ENCODE results near the gene HBEGF.

Gene HBEGF

DNA sequence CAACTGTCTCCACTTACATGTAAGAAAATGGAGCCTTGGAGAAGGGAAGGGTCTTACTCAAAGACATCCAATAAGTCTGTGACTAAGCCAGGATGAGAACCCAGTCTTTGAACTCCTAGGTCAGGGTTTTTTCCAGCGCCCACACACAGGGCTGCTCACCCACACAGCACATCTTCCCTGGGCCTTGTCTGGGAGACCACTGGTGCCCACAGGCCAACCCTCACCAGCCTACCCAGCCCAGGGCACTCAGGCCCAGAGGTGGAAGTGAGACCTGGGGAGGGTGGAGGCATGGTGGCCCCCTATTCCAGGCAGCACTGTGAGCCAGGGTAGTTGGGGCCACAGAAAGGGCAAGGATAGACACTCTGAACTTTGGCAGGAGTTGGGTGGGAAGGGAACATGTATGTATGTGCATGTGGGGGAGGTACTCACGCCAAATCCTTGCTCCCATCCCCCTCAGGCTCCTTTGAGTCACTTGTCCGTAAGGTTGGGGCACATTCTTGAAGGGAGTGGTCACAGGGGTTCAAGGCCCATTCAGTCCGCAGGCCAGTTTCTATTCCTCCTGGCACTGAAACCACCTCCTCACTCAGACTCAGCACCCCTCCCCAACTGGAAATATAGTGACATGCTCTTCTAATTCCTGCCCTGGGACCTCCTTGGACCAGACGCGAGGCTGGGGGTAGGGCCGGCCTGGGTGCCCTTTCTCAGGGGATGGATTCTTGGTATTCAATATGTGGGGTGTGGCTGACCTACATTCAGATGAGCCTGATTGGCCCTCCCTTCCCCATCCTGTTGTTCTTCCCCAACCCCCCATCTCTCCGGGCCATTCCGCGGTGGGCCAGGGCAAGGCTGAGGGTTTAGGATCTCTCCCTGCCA lies 10.7 kb upstream of the HBEGF start:
- peak overlapping the region in 1 of 2 experiments; percentile 29 for H3K4ac ChIP-seq (ENCODE audit: low read depth in 1 of 2, low read length in 2 of 2)
- WGBS = 42% methylated on average over 6 of the region's 10 CpGs
- no peaks in the 10 kb centered on the region for H3K79me1 ChIP-seq (replicated peaks; ENCODE audit: low read length, poor library complexity, severe bottlenecking)

DNA sequence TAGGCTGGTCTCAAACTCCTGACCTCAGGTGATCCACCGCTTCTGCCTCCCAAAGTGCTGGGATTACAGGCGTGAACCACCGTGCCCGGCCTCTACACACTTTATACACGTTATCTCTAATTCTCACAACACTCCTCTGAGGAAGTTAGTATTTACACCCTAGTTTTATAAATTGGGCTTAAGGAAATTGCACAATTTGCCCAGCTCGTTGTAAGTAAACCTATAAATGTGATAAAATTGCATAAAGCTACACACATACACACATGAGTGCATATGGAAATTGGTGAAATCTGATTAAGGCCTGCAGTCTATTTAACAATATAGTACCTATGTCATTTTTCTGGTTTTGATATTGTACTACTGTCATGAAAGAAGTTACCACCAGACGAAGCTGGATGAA lies 9.1 kb upstream of the HBEGF start:
- Histone ChIP-seq H3K4me2 (ENCODE audit: low read length, poor library complexity, severe bottlenecking) (no peak overlapping the region), H3K4me1 (ENCODE audit: control insufficient read depth, insufficient read depth, low read depth, low read length) (peaks cover 3% of the 10 kb centered on the region), H2AK5ac (ENCODE audit: low read length, severe bottlenecking) (no peak overlapping the region), H2BK120ac (ENCODE audit: low read depth, low read length) (no peak overlapping the region), H3K4me3 (ENCODE audit: insufficient read depth in 1 of 2, low read depth in 1 of 2, low read length in 2 of 2) (no peak overlapping the region), H3K14ac (ENCODE audit: low read length in 2 of 2) (no peak overlapping the region), H3K36me3 (ENCODE audit: control insufficient read depth in 1 of 2, insufficient read depth in 2 of 2, low read depth in 1 of 2, low read length in 2 of 2) (no peaks in the 10 kb centered on the region), H3K18ac (ENCODE audit: low read depth in 1 of 2, low read length in 2 of 2) (no peak overlapping the region), H3K79me1 (replicated peaks; ENCODE audit: low read length, poor library complexity, severe bottlenecking) (no peaks in the 10 kb centered on the region), H3K23ac (ENCODE audit: low read length in 2 of 2) (no peak overlapping the region), H3K27me3 (ENCODE audit: control insufficient read depth in 1 of 2, insufficient read depth in 1 of 2, low read length in 2 of 2) (peaks cover 0 to 3% of the 10 kb centered on the region in 2 experiments), H2BK12ac (ENCODE audit: low read length in 2 of 2) (no peak overlapping the region), H3K4ac (ENCODE audit: low read depth in 1 of 2, low read length in 2 of 2) (no peak overlapping the region), H4K8ac (ENCODE audit: low read length) (no peak overlapping the region), H3K27ac (ENCODE audit: low read length, poor library complexity, severe bottlenecking) (no peak overlapping the region), H4K91ac (ENCODE audit: low read length) (no peak overlapping the region), H3K9me3 (ENCODE audit: control insufficient read depth, low read length) (no peaks in the 10 kb centered on the region), H3K9ac (ENCODE audit: low read length) (no peak overlapping the region), H2AFZ (ENCODE audit: low read depth, low read length) (no peak overlapping the region), H2BK15ac (ENCODE audit: low read depth, poor library complexity, severe bottlenecking) (no peak overlapping the region), H2BK5ac (ENCODE audit: low read depth, low read length, poor library complexity, severe bottlenecking) (no peak overlapping the region)
- WGBS = no CpG with 5 or more reads among the region's 7 CpGs
- DNase-seq = no peak

More for the DNA sequence above, 10.7 kb upstream of the HBEGF start:
- no peak overlapping the region for H3K14ac ChIP-seq (ENCODE audit: low read length in 2 of 2)
- H2AK5ac ChIP-seq (ENCODE audit: low read length, severe bottlenecking) = peak overlapping the region; percentile 69
- H3K27me3 ChIP-seq (ENCODE audit: control insufficient read depth in 1 of 2, insufficient read depth in 1 of 2, low read length in 2 of 2) = peaks cover 0 to 3% of the 10 kb centered on the region in 2 experiments
- no peak overlapping the region for H3K23ac ChIP-seq (ENCODE audit: low read length in 2 of 2)
- H3K4me3 ChIP-seq (ENCODE audit: insufficient read depth in 1 of 2, low read depth in 1 of 2, low read length in 2 of 2) = peak overlapping the region in 1 of 2 experiments; percentile 71
- no peak overlapping the region for H2BK15ac ChIP-seq (ENCODE audit: low read depth, poor library complexity, severe bottlenecking)
- no peak overlapping the region for H4K91ac ChIP-seq (ENCODE audit: low read length)
- no peak for DNase-seq
- peak overlapping the region in 1 of 2 experiments; percentile 43 for H2BK12ac ChIP-seq (ENCODE audit: low read length in 2 of 2)
- no peak overlapping the region for H2BK5ac ChIP-seq (ENCODE audit: low read depth, low read length, poor library complexity, severe bottlenecking)
- no peaks in the 10 kb centered on the region for H3K9me3 ChIP-seq (ENCODE audit: control insufficient read depth, low read length)
- no peaks in the 10 kb centered on the region for H3K36me3 ChIP-seq (ENCODE audit: control insufficient read depth in 1 of 2, insufficient read depth in 2 of 2, low read depth in 1 of 2, low read length in 2 of 2)
- H3K4me1 ChIP-seq (ENCODE audit: control insufficient read depth, insufficient read depth, low read depth, low read length) = peaks cover 3% of the 10 kb centered on the region
- H3K18ac ChIP-seq (ENCODE audit: low read depth in 1 of 2, low read length in 2 of 2) = no peak overlapping the region
- H2AFZ ChIP-seq (ENCODE audit: low read depth, low read length) = peak overlapping the region; percentile 70
- no peak overlapping the region for H3K27ac ChIP-seq (ENCODE audit: low read length, poor library complexity, severe bottlenecking)
- H3K9ac ChIP-seq (ENCODE audit: low read length) = peak overlapping the region; percentile 74
- no peak overlapping the region for H2BK120ac ChIP-seq (ENCODE audit: low read depth, low read length)
- peak overlapping the region; percentile 72 for H4K8ac ChIP-seq (ENCODE audit: low read length)
- no peak overlapping the region for H3K4me2 ChIP-seq (ENCODE audit: low read length, poor library complexity, severe bottlenecking)

DNA sequence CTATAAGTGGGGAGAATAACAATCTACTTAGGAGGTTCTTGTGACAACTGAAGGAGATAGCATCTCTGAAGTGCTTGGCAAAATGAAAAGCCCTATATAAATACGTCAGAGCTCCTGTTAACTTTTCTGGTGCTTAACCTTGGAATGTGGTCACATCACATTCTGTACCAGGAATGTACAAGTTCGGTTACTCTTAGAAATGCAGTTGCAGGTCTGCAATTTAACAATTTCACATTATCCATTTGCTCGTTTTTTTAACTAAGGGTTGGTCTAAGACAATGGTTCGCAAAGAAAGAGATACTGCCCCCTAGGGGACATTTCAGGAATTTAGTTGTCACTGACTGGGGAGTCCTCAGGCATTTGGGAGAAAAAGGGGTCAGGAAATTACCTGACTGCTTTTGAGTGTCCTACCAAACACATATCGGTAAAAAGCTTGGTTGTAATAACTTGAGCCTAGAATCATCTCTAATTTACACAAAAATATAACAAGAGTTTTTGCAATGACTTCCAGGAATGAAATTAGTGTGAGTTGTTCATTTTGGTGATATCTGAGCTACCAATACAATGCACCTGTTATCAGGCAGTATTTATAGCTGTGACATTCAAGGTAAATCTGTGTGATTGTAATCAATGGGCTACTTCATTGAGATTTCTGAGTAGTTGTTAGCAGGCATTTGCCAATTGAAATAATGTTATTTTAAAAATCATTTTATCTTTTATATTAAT lies 5.4 kb upstream of the HBEGF start:
- H2BK12ac ChIP-seq (ENCODE audit: low read length in 2 of 2) = no peak overlapping the region
- no peak overlapping the region for H3K18ac ChIP-seq (ENCODE audit: low read depth in 1 of 2, low read length in 2 of 2)
- no peak overlapping the region for H2BK120ac ChIP-seq (ENCODE audit: low read depth, low read length)
- no peak overlapping the region for H2BK5ac ChIP-seq (ENCODE audit: low read depth, low read length, poor library complexity, severe bottlenecking)
- H3K79me1 ChIP-seq (replicated peaks; ENCODE audit: low read length, poor library complexity, severe bottlenecking) = no peaks in the 10 kb centered on the region
- no peak overlapping the region for H3K4me3 ChIP-seq (ENCODE audit: insufficient read depth in 1 of 2, low read depth in 1 of 2, low read length in 2 of 2)
- peak; percentile 81 for DNase-seq
- no peak overlapping the region for H3K4me2 ChIP-seq (ENCODE audit: low read length, poor library complexity, severe bottlenecking)
- H3K27me3 ChIP-seq (ENCODE audit: control insufficient read depth in 1 of 2, insufficient read depth in 1 of 2, low read length in 2 of 2) = peaks cover 0 to 3% of the 10 kb centered on the region in 2 experiments
- H3K36me3 ChIP-seq (ENCODE audit: control insufficient read depth in 1 of 2, insufficient read depth in 2 of 2, low read depth in 1 of 2, low read length in 2 of 2) = no peaks in the 10 kb centered on the region
- no peak overlapping the region for H3K4ac ChIP-seq (ENCODE audit: low read depth in 1 of 2, low read length in 2 of 2)
- H2BK15ac ChIP-seq (ENCODE audit: low read depth, poor library complexity, severe bottlenecking) = no peak overlapping the region
- no peak overlapping the region for H3K9ac ChIP-seq (ENCODE audit: low read length)
- H4K91ac ChIP-seq (ENCODE audit: low read length) = no peak overlapping the region
- no peak overlapping the region for H3K23ac ChIP-seq (ENCODE audit: low read length in 2 of 2)
- no peak overlapping the region for H4K8ac ChIP-seq (ENCODE audit: low read length)
- no peak overlapping the region for H2AFZ ChIP-seq (ENCODE audit: low read depth, low read length)
- H3K27ac ChIP-seq (ENCODE audit: low read length, poor library complexity, severe bottlenecking) = no peak overlapping the region
- H3K14ac ChIP-seq (ENCODE audit: low read length in 2 of 2) = no peak overlapping the region
- 0% methylated on average over 1 of the region's 5 CpGs for WGBS
- H3K9me3 ChIP-seq (ENCODE audit: control insufficient read depth, low read length) = no peaks in the 10 kb centered on the region
- H3K4me1 ChIP-seq (ENCODE audit: control insufficient read depth, insufficient read depth, low read depth, low read length) = peaks cover 2% of the 10 kb centered on the region
- no peak overlapping the region for H2AK5ac ChIP-seq (ENCODE audit: low read length, severe bottlenecking)

DNA sequence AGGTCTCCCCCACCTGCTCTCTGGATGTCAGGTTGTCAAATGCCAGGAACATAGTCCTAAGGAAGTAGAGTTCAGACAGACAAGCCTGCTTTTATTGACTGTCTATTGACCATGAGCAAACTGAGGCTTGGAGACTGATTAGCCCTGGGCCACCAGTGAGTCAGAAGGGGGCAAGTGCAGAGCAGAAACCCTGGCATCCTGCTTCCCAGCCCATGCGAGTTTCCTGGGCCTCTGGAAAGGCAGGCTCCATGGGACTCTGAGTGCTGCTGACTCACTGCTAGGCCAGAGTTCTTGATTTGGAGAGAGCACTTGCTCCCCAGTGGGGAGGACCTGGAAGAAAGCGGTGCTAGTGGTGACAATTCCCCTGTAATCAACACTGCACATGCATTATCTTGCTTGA lies 2.8 kb upstream of the HBEGF start:
- no peak overlapping the region for H4K8ac ChIP-seq (ENCODE audit: low read length)
- no peak overlapping the region for H3K4me2 ChIP-seq (ENCODE audit: low read length, poor library complexity, severe bottlenecking)
- H3K36me3 ChIP-seq (ENCODE audit: control insufficient read depth in 1 of 2, insufficient read depth in 2 of 2, low read depth in 1 of 2, low read length in 2 of 2) = no peaks in the 10 kb centered on the region
- no peak overlapping the region for H3K27ac ChIP-seq (ENCODE audit: low read length, poor library complexity, severe bottlenecking)
- H3K9me3 ChIP-seq (ENCODE audit: control insufficient read depth, low read length) = no peaks in the 10 kb centered on the region
- H3K4me3 ChIP-seq (ENCODE audit: insufficient read depth in 1 of 2, low read depth in 1 of 2, low read length in 2 of 2) = no peak overlapping the region
- no peak overlapping the region for H3K4ac ChIP-seq (ENCODE audit: low read depth in 1 of 2, low read length in 2 of 2)
- H2BK15ac ChIP-seq (ENCODE audit: low read depth, poor library complexity, severe bottlenecking) = no peak overlapping the region
- whole genome bisulfite sequencing = 83% methylated on average over 2 of the region's 2 CpGs
- H2BK120ac ChIP-seq (ENCODE audit: low read depth, low read length) = no peak overlapping the region
- H3K79me1 ChIP-seq (replicated peaks; ENCODE audit: low read length, poor library complexity, severe bottlenecking) = peaks cover 1% of the 10 kb centered on the region
- no peak overlapping the region for H3K9ac ChIP-seq (ENCODE audit: low read length)
- H3K27me3 ChIP-seq (ENCODE audit: control insufficient read depth in 1 of 2, insufficient read depth in 1 of 2, low read length in 2 of 2) = peaks cover 0 to under 1% of the 10 kb centered on the region in 2 experiments
- H2AFZ ChIP-seq (ENCODE audit: low read depth, low read length) = no peak overlapping the region
- H2BK5ac ChIP-seq (ENCODE audit: low read depth, low read length, poor library complexity, severe bottlenecking) = no peak overlapping the region
- no peak overlapping the region for H3K14ac ChIP-seq (ENCODE audit: low read length in 2 of 2)
- peaks cover 12% of the 10 kb centered on the region for H3K4me1 ChIP-seq (ENCODE audit: control insufficient read depth, insufficient read depth, low read depth, low read length)
- peak; percentile 39 for DNase-seq
- no peak overlapping the region for H3K18ac ChIP-seq (ENCODE audit: low read depth in 1 of 2, low read length in 2 of 2)
- H2AK5ac ChIP-seq (ENCODE audit: low read length, severe bottlenecking) = no peak overlapping the region
- H3K23ac ChIP-seq (ENCODE audit: low read length in 2 of 2) = no peak overlapping the region
- H4K91ac ChIP-seq (ENCODE audit: low read length) = no peak overlapping the region
- no peak overlapping the region for H2BK12ac ChIP-seq (ENCODE audit: low read length in 2 of 2)
